Measurements from ENCODE around the gene SSH2. TPM values are rescaled to one million over a fixed set of nuclear protein-coding genes. Genes with fewer than 3 reads are reported as not detected.

Gene SSH2
- polyA plus RNA-seq, 1 of the 3 experiments (the other 2 are of a cell fraction), result 8.8 TPM

GRCh38 chr17:29909236-29910003 is 20.6 kb downstream of the SSH2 start (continued):
- TF ChIP-seq GATA2 (CRISPR knock-in tag; IDR thresholded peaks at IDR 0.05), result no peak
- no peak for TF ChIP-seq MAX (IDR thresholded peaks at IDR 0.05; ENCODE audit: low read depth)
- TF ChIP-seq TEAD4 (IDR thresholded peaks at IDR 0.05; ENCODE audit: borderline replicate concordance, insufficient read depth), result no peak
- no peak for TF ChIP-seq PBX3 (IDR thresholded peaks at IDR 0.05)
- no peak for TF ChIP-seq EP300 (IDR thresholded peaks at IDR 0.05; ENCODE audit: borderline replicate concordance in 1 of 2, low read depth in 1 of 2, low read length in 1 of 2)

GRCh38 chr17:29906969-29907368 is 23.1 kb downstream of the SSH2 start:
- 91% methylated on average over 2 of the region's 2 CpGs for WGBS (ENCODE audit: low lambda C conversion rate)
- Histone ChIP-seq H3K27ac (ENCODE audit: low read depth in 2 of 2, low read length in 1 of 2) (no peak overlapping the region), H3K79me2 (ENCODE audit: insufficient read depth) (peaks cover 81% of the 10 kb centered on the region), H3K27me3 (ENCODE audit: insufficient read depth) (no peaks in the 10 kb centered on the region), H4K20me1 (ENCODE audit: insufficient read depth) (no peaks in the 10 kb centered on the region), H2AFZ (ENCODE audit: low read depth) (no peak overlapping the region), H3K9me3 (no peaks in the 10 kb centered on the region; the same call in 1 of the 2 replicates), H3K4me2 (no peak overlapping the region), H3K4me1 (ENCODE audit: control insufficient read depth in 1 of 2, insufficient read depth in 2 of 2, low read depth in 1 of 2, low read length in 1 of 2) (no peaks in the 10 kb centered on the region; a peak in 1 of 4 replicates), H3K36me3 (replicated peaks in 1 of 2; ENCODE audit: control insufficient read depth in 1 of 2, insufficient read depth in 2 of 2, low read length in 1 of 2) (peaks cover 0 to 3% of the 10 kb centered on the region in 2 experiments), H3K9ac (no peak overlapping the region), H3K9me2 (no peaks in the 10 kb centered on the region), H3F3A (replicated peaks; ENCODE audit: insufficient read depth) (peaks cover 7% of the 10 kb centered on the region), H3K4me3 (ENCODE audit: low read depth in 2 of 2, low read length in 1 of 2) (no peak overlapping the region)
- no peak for DNase-seq
- TF ChIP-seq USF2 (IDR thresholded peaks at IDR 0.05; ENCODE audit: borderline replicate concordance, low read depth, low read length) (no peak), EP300 (IDR thresholded peaks at IDR 0.05; ENCODE audit: borderline replicate concordance in 1 of 2, low read depth in 1 of 2, low read length in 1 of 2) (no peak), MAX (IDR thresholded peaks at IDR 0.05; ENCODE audit: low read depth) (no peak), TCF12 (IDR thresholded peaks at IDR 0.05) (no peak), GABPA (IDR thresholded peaks at IDR 0.05; ENCODE audit: low read depth) (no peak), FOXM1 (IDR thresholded peaks at IDR 0.05; ENCODE audit: low read depth) (no peak), TAF1 (IDR thresholded peaks at IDR 0.05; ENCODE audit: borderline replicate concordance, low read depth, low read length) (no peak), MEF2A (IDR thresholded peaks at IDR 0.05; ENCODE audit: borderline replicate concordance, low read depth) (no peak), NFIC (IDR thresholded peaks at IDR 0.05; ENCODE audit: borderline replicate concordance) (no peak), FOSL2 (IDR thresholded peaks at IDR 0.05; ENCODE audit: borderline replicate concordance, low read depth) (no peak), SMC3 (IDR thresholded peaks at IDR 0.05; ENCODE audit: low read depth, low read length) (no peak), REST (IDR thresholded peaks at IDR 0.05; ENCODE audit: low read depth, low read length) (no peak), RCOR1 (IDR thresholded peaks at IDR 0.05; ENCODE audit: low read length) (no peak), ELF1 (IDR thresholded peaks at IDR 0.05) (no peak), MXI1 (IDR thresholded peaks at IDR 0.05; ENCODE audit: low read depth, low read length) (no peak), POLR2AphosphoS5 (IDR thresholded peaks at IDR 0.05; ENCODE audit: low read depth, low read length) (no peak), RAD21 (IDR thresholded peaks at IDR 0.05; ENCODE audit: low read length) (no peak), CTCF (IDR thresholded peaks at IDR 0.05) (no peak), YY1 (IDR thresholded peaks at IDR 0.05; ENCODE audit: low read depth) (no peak)
- ChIA-PET POLR2A (no interaction called here), CTCF (no interaction called here)

Data from SK-N-SH (cell line).